Transverse colon (tissue), 3 donors: ENCODE measurements around the gene INPPL1.
"Not testable (repeated sequence)": the region's sequence is repeated elsewhere in the genome, so short reads cannot be mapped to it uniquely, and the experiment has no call there.

Experiments used
- CTCF ChIP-seq, 5 experiments: fragments of 200-600 bp in 3 of 5; fragments of 450-650 bp in 2 of 5; sonication (generic) in 3 of 5; IDR thresholded peaks; 1 replicate in 2 of 5; 2 replicates in 3 of 5; pipeline ENCODE4 v1.5.1; 2016 to 2017; ENCODE audit warnings: antibody characterized with exemption in 5 of 5, inconsistent platforms in 3 of 5, mild to moderate bottlenecking in 2 of 5, moderate library complexity in 1 of 5
- EP300 ChIP-seq: sonication (generic); formaldehyde crosslinking; IDR thresholded peaks from one replicate; pipeline ENCODE4 v1.6.1; 2017; ENCODE audit warnings: antibody characterized with exemption, low read depth
- POLR2A ChIP-seq: fragments of 450-650 bp; IDR thresholded peaks from one replicate; pipeline ENCODE4 v1.6.1; 2016; ENCODE audit warnings: antibody characterized with exemption, mild to moderate bottlenecking, moderate library complexity

- not testable (repeated sequence) for TF ChIP-seq CTCF (IDR thresholded peaks at IDR 0.05); POLR2A; EP300
Measured at GRCh38 chr11:72201445-72201844, 23.1 kb upstream of the INPPL1 start.
